Bronchial epithelial cell (primary cell): ENCODE data around the gene LAMB4. TPM values are rescaled to one million over a fixed set of nuclear protein-coding genes. Genes with fewer than 3 reads are reported as not detected.
A peak's percentile ranks its signal among the peaks of the same experiment; 100 is the strongest.

Experiments
- DNase-seq: peaks from one replicate; pipeline ENCODE4 v3.0.0-alpha.2; 2010; ENCODE audit warnings: low read depth
- FAIRE-seq: peaks from 2 replicates; lab custom pipeline; 2011; peaks lifted over from hg19 to GRCh38; lab: Jason Lieb, UNC
- H3K27me3 ChIP-seq: 2 replicates; pipeline ENCODE4 v1.5.1; 2011; ENCODE audit warnings: low read length; ENCODE audit not compliant: control insufficient read depth, insufficient read depth
- H3K36me3 ChIP-seq: 2 replicates; pipeline ENCODE4 v1.5.1; 2011; ENCODE audit warnings: low read length; ENCODE audit not compliant: control insufficient read depth, insufficient read depth
- H3K4me3 ChIP-seq: 2 replicates; pipeline ENCODE4 v1.5.1; 2011; ENCODE audit warnings: mild to moderate bottlenecking, low read depth, low read length, control low read depth
- CTCF ChIP-seq: IDR thresholded peaks from 2 replicates; pipeline ENCODE4 v1.5.1; 2011; ENCODE audit warnings: mild to moderate bottlenecking, moderate library complexity, low read length, control low read depth, inconsistent platforms; ENCODE audit not compliant: insufficient read depth, severe bottlenecking
- total RNA-seq: library from RNA; depleted of rRNA; stranded (reverse); fragments of >200 nt; gene quantifications from 2 replicates; pipeline ENCODE4 v1.2.1, GENCODE V29; 2014

LAMB4 gene
- total RNA-seq, 1 donor from 2014 or later, result under 0.01 TPM

DNA sequence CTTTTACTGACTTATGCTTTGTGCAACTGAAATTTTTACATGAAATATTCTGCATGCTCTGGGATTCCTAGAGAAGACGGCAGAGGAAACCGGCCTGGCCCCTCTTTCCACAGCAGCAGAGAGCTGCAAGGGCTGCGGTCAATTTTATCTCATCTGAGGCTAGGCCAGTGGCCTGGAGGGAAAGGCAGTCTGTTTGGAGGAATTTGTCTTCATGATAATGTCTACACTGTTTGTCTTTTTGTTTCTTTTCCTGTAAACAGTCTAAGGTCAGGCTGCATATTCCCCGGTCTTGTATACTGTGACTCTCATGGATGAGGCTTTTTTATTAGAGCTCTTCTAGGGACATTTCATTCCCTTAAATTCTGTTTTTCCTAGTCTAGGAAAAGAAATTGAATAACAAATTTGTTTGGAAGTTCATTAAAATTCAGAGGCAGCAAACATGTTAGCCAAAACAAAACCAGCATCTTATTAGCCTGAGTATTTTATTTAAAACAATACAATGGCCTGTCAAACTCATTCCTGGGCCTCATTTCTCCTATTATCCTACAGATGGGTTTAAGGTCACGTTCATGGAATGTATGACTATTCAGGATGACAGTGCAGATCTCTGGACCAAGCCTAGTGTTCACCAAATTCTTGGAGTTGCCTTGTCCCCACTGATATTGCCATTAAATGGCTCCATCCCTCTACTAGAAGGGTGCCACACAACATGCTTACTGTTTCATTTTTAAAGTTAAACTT is 26.4 kb downstream of the LAMB4 start:
- Histone ChIP-seq H3K27me3 (no peaks in the 10 kb centered on the region), H3K36me3 (no peaks in the 10 kb centered on the region), H3K4me3 (no peak overlapping the region)
- DNase-seq (no peak), FAIRE-seq (no peak)
- no peak for TF ChIP-seq CTCF

GRCh38 chr7:108102671-108103312 is 27.4 kb downstream of the LAMB4 start:
- no peak for TF ChIP-seq CTCF
- no peak for FAIRE-seq
- no peak overlapping the region for H3K4me3 ChIP-seq
- H3K36me3 ChIP-seq, result no peaks in the 10 kb centered on the region
- no peak for DNase-seq
- no peaks in the 10 kb centered on the region for H3K27me3 ChIP-seq

- no peak for TF ChIP-seq CTCF
- FAIRE-seq (no peak), DNase-seq (no peak)
- no peaks in the 10 kb centered on the region for H3K36me3 ChIP-seq
- no peaks in the 10 kb centered on the region for H3K27me3 ChIP-seq
- H3K4me3 ChIP-seq, result no peak overlapping the region
Observed at GRCh38 chr7:108101759-108102158, 28.4 kb downstream of the LAMB4 start.

DNA sequence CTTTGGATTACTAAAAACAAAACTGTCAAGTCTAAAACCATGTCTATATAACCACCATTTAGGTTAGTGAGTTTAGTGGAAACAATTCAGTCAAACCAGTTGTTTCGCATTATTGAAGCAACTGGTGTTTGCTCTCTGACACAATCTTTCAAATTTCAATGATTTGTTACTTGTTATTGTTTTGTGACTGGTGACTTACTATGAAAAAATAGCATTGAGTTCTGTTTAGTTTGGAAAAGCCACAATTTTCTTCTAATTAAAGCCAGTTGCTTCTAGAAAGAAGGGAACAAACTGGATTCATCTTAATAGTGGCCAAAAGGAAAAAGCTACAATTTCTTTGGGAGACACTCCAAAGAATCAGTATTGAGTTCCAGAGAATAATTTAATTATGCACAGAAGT is 30.4 kb downstream of the LAMB4 start:
- H3K27me3 ChIP-seq, result no peaks in the 10 kb centered on the region
- H3K36me3 ChIP-seq, result no peaks in the 10 kb centered on the region
- DNase-seq (no peak), FAIRE-seq (no peak)
- no peak overlapping the region for H3K4me3 ChIP-seq
- no peak for TF ChIP-seq CTCF

DNA sequence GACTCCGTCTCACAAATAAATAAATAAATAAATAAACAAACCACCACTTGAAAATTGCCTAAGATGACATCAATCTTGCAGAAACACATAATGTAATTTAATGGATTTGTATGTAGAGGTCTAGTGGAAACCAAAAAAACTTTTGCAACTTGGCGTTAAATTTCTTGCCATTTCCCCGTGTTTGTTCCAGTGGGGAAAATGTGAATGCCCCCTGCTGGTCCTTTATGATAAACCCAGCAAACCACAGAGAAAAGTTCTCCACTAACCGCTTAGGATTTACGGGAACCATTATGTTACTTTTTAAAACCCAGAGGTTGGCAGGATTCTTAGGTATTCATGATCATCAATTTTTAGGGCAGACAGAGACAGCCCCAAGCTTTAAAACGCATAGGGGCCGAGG is 32.5 kb downstream of the LAMB4 start:
- peak; percentile 23 for TF ChIP-seq CTCF
- Histone ChIP-seq H3K36me3 (no peaks in the 10 kb centered on the region), H3K4me3 (no peak overlapping the region), H3K27me3 (no peaks in the 10 kb centered on the region)
- DNase-seq, result no peak
- FAIRE-seq, result no peak
